ENCODE measurements around the gene SLC35F3.

The SLC35F3 gene

GRCh38 chr1:234309243-234309597, 404.7 kb downstream of the SLC35F3 start:
- no peak for DNase-seq
- Histone ChIP-seq H3K4me1 (ENCODE audit: control extremely low read depth in 1 of 4, control insufficient read depth in 4 of 4, insufficient read depth in 4 of 4, low read length in 3 of 4) (peaks cover 0 to 6% (median 2%) of the 10 kb centered on the region in 4 experiments), H3K27ac (ENCODE audit: insufficient read depth in 1 of 2, low read depth in 1 of 2, low read length in 2 of 2, poor library complexity in 1 of 2, severe bottlenecking in 2 of 2) (no peak overlapping the region), H3K9me3 (ENCODE audit: control extremely low read depth in 1 of 5, control insufficient read depth in 4 of 5, insufficient read depth in 2 of 5, low read depth in 1 of 5, low read length in 4 of 5) (no peaks in the 10 kb centered on the region), H3K27me3 (replicated peaks in 2 of 5; ENCODE audit: control insufficient read depth in 4 of 5, insufficient read depth in 5 of 5, low read length in 4 of 5) (peaks cover 0 to 2% (median 0%) of the 10 kb centered on the region in 5 experiments), H3K36me3 (ENCODE audit: control insufficient read depth in 4 of 4, insufficient read depth in 4 of 4, low read length in 3 of 4) (no peaks in the 10 kb centered on the region), H3K4me3 (ENCODE audit: control insufficient read depth in 1 of 7, extremely low read depth in 1 of 7, insufficient read depth in 4 of 7, low read depth in 2 of 7, low read length in 6 of 7) (no peak overlapping the region)
- ChIA-PET CTCF (interaction anchor here (0.9 to 3.5 kb wide), 24 partner anchors 9 to 203 kb away, joined by 3 to 36 read pairs (median 5); no protein-coding TSS in a partner anchor), POLR2A (interaction anchor here (0.6 kb wide), 1 partner anchor 187 kb away, joined by 3 read pairs; no protein-coding TSS in a partner anchor)
- WGBS (ENCODE audit: insufficient coverage) = 77% methylated on average over 4 of the region's 4 CpGs

DNA sequence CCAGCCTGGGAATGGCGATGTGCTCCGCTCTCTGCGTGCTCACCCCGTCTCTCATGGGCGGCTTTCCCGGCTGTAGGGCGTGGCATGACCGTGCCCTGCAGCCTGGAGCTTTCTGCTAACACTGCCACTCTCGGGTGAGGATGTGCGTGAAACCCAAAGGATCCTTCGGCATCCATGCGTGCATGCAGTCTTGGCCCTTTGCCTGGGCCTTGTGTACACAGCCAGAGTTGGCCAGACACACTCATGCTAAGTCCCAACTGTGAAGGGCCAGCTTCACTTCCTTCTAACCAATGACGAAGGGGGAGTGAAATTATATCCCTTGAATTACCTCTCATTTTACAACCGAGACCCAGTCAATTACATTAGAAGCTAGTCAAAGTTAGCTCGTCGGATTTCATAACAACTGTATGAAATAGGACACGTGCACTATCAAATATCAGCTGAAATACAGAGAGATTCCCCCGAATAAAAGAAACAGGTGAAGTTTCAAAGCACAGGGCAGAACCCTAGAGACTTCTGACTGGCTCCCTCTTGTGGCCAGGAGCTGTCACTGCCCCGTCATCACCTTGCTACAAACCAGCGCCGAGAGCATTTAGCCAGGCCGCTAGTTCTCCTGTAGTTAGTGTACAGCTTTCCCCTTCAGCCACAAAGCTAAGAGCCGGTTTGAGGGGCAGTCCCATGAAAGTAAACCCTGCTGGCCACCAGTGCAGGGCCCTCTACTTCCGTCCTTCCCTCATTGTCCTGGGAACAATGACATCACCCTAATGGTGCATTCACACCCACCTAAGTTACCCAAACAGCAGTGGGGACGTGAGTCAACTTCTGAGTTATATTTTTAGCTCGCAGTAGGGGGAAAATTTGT, 405.4 kb downstream of the SLC35F3 start:
- POLR2A ChIA-PET = no interaction called here
- WGBS (ENCODE audit: insufficient coverage) = 48% methylated on average over 24 of the region's 26 CpGs
- CTCF ChIA-PET = interaction anchor here (0.7 to 3.5 kb wide), 32 partner anchors 8 to 204 kb away, joined by 3 to 36 read pairs (median 4); no protein-coding TSS in a partner anchor
- Histone ChIP-seq H3K9me3 (ENCODE audit: control extremely low read depth in 1 of 5, control insufficient read depth in 4 of 5, insufficient read depth in 2 of 5, low read depth in 1 of 5, low read length in 4 of 5) (no peaks in the 10 kb centered on the region), H3K4me1 (ENCODE audit: control extremely low read depth in 1 of 4, control insufficient read depth in 4 of 4, insufficient read depth in 4 of 4, low read length in 3 of 4) (peaks cover 0 to 11% (median 5%) of the 10 kb centered on the region in 4 experiments), H3K27me3 (replicated peaks in 2 of 5; ENCODE audit: control insufficient read depth in 4 of 5, insufficient read depth in 5 of 5, low read length in 4 of 5) (peaks cover 0 to 2% (median 0%) of the 10 kb centered on the region in 5 experiments), H3K27ac (ENCODE audit: insufficient read depth in 1 of 2, low read depth in 1 of 2, low read length in 2 of 2, poor library complexity in 1 of 2, severe bottlenecking in 2 of 2) (no peak overlapping the region), H3K4me3 (ENCODE audit: control insufficient read depth in 1 of 7, extremely low read depth in 1 of 7, insufficient read depth in 4 of 7, low read depth in 2 of 7, low read length in 6 of 7) (peak overlapping the region in 2 of 7 experiments; percentile 45 to 46), H3K36me3 (ENCODE audit: control insufficient read depth in 4 of 4, insufficient read depth in 4 of 4, low read length in 3 of 4) (no peaks in the 10 kb centered on the region)
- DNase-seq = peak; percentile 51 to 79 (median 76)

GRCh38 chr1:234310460-234310817, 406.0 kb downstream of the SLC35F3 start:
- Histone ChIP-seq H3K27me3 (replicated peaks in 2 of 5; ENCODE audit: control insufficient read depth in 4 of 5, insufficient read depth in 5 of 5, low read length in 4 of 5) (peaks cover 0 to 2% (median 0%) of the 10 kb centered on the region in 5 experiments), H3K9me3 (ENCODE audit: control extremely low read depth in 1 of 5, control insufficient read depth in 4 of 5, insufficient read depth in 2 of 5, low read depth in 1 of 5, low read length in 4 of 5) (no peaks in the 10 kb centered on the region), H3K27ac (ENCODE audit: insufficient read depth in 1 of 2, low read depth in 1 of 2, low read length in 2 of 2, poor library complexity in 1 of 2, severe bottlenecking in 2 of 2) (no peak overlapping the region), H3K36me3 (ENCODE audit: control insufficient read depth in 4 of 4, insufficient read depth in 4 of 4, low read length in 3 of 4) (no peaks in the 10 kb centered on the region), H3K4me1 (ENCODE audit: control extremely low read depth in 1 of 4, control insufficient read depth in 4 of 4, insufficient read depth in 4 of 4, low read length in 3 of 4) (peaks cover 0 to 15% (median 8%) of the 10 kb centered on the region in 4 experiments), H3K4me3 (ENCODE audit: control insufficient read depth in 1 of 7, extremely low read depth in 1 of 7, insufficient read depth in 4 of 7, low read depth in 2 of 7, low read length in 6 of 7) (no peak overlapping the region)
- DNase-seq = no peak
- ChIA-PET POLR2A (no interaction called here), CTCF (interaction anchor here (0.7 to 3.5 kb wide), 28 partner anchors 8 to 204 kb away, joined by 3 to 36 read pairs (median 4); no protein-coding TSS in a partner anchor)
- WGBS (ENCODE audit: insufficient coverage) = no CpG with 5 or more reads among the region's 1 CpG

GRCh38 chr1:234311414-234311813, 406.9 kb downstream of the SLC35F3 start:
- H3K27me3 ChIP-seq (replicated peaks in 2 of 5; ENCODE audit: control insufficient read depth in 4 of 5, insufficient read depth in 5 of 5, low read length in 4 of 5) = peaks cover 0 to 2% (median 0%) of the 10 kb centered on the region in 5 experiments
- H3K36me3 ChIP-seq (ENCODE audit: control insufficient read depth in 4 of 4, insufficient read depth in 4 of 4, low read length in 3 of 4) = no peaks in the 10 kb centered on the region
- ChIA-PET POLR2A (interaction anchor here (0.6 kb wide), 1 partner anchor 67 kb away, joined by 5 read pairs; no protein-coding TSS in a partner anchor), CTCF (interaction anchor here (0.9 to 3.5 kb wide), 8 partner anchors 11 to 196 kb away, joined by 3 to 36 read pairs (median 8); no protein-coding TSS in a partner anchor)
- H3K4me1 ChIP-seq (ENCODE audit: control extremely low read depth in 1 of 4, control insufficient read depth in 4 of 4, insufficient read depth in 4 of 4, low read length in 3 of 4) = peaks cover 0 to 24% (median 13%) of the 10 kb centered on the region in 4 experiments
- no peak overlapping the region for H3K27ac ChIP-seq (ENCODE audit: insufficient read depth in 1 of 2, low read depth in 1 of 2, low read length in 2 of 2, poor library complexity in 1 of 2, severe bottlenecking in 2 of 2)
- 92% methylated on average over 7 of the region's 7 CpGs for WGBS (ENCODE audit: insufficient coverage)
- H3K4me3 ChIP-seq (ENCODE audit: control insufficient read depth in 1 of 7, extremely low read depth in 1 of 7, insufficient read depth in 4 of 7, low read depth in 2 of 7, low read length in 6 of 7) = no peak overlapping the region
- H3K9me3 ChIP-seq (ENCODE audit: control extremely low read depth in 1 of 5, control insufficient read depth in 4 of 5, insufficient read depth in 2 of 5, low read depth in 1 of 5, low read length in 4 of 5) = no peaks in the 10 kb centered on the region
- no peak for DNase-seq

DNA sequence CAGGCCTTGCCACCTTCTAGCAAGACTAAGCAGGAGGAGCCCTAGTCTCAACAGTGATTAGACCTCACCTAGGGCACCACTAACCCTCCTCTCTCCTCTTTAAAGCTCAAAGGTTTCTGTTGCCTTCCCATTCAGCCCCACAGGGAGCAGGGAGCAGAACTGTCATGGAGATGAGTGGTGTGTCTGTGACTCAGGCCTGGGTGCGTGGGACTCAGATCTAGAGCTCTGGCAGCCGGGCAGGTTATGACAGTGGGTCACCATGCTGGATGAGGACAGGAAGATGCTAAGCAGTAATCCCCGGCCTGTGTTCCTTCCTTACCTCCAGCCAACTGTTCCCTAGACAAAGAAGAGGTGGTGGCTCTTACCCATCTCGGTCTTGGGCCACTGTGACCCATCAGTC, 408.7 kb downstream of the SLC35F3 start:
- POLR2A ChIA-PET = no interaction called here
- peaks cover 0 to 24% (median 13%) of the 10 kb centered on the region in 4 experiments for H3K4me1 ChIP-seq (ENCODE audit: control extremely low read depth in 1 of 4, control insufficient read depth in 4 of 4, insufficient read depth in 4 of 4, low read length in 3 of 4)

DNA sequence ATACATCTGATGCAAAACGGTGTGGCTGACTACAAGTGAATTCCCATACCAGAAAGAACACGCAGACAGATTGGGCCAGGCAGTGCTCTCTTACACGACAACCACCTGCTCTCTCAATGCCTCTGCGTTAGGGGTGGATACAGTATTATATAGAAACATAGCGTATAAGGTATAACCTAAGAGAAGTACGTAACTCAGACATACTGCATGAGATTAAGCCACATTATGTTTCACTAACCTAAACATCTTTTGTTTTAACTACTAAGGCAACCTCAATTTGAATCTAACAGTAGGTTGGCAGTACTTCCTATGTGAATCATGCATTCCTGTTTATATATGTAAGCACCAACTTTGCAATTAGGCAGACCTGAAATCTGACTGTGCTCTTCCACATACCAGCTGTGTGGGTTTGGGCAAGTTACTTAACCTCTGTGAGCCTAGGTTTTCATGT, 410.6 kb downstream of the SLC35F3 start:
- ChIA-PET CTCF (interaction anchor here (1.1 kb wide), 1 partner anchor 201 kb away, joined by 3 read pairs; no protein-coding TSS in a partner anchor), POLR2A (no interaction called here)
- Histone ChIP-seq H3K27me3 (replicated peaks in 2 of 5; ENCODE audit: control insufficient read depth in 4 of 5, insufficient read depth in 5 of 5, low read length in 4 of 5) (peaks cover 0 to 7% (median 0%) of the 10 kb centered on the region in 5 experiments), H3K36me3 (ENCODE audit: control insufficient read depth in 4 of 4, insufficient read depth in 4 of 4, low read length in 3 of 4) (no peaks in the 10 kb centered on the region), H3K4me1 (ENCODE audit: control extremely low read depth in 1 of 4, control insufficient read depth in 4 of 4, insufficient read depth in 4 of 4, low read length in 3 of 4) (peaks cover 0 to 24% (median 13%) of the 10 kb centered on the region in 4 experiments), H3K4me3 (ENCODE audit: control insufficient read depth in 1 of 7, extremely low read depth in 1 of 7, insufficient read depth in 4 of 7, low read depth in 2 of 7, low read length in 6 of 7) (peak overlapping the region in 1 of 7 experiments; percentile 40), H3K9me3 (ENCODE audit: control extremely low read depth in 1 of 5, control insufficient read depth in 4 of 5, insufficient read depth in 2 of 5, low read depth in 1 of 5, low read length in 4 of 5) (no peaks in the 10 kb centered on the region), H3K27ac (ENCODE audit: insufficient read depth in 1 of 2, low read depth in 1 of 2, low read length in 2 of 2, poor library complexity in 1 of 2, severe bottlenecking in 2 of 2) (peak overlapping the region; percentile 56 to 74)
- peak in 2 of 3 donors; percentile 85 to 91 for DNase-seq
- WGBS (ENCODE audit: insufficient coverage) = 88% methylated on average over 4 of the region's 6 CpGs

More for the DNA sequence above, 408.7 kb downstream of the SLC35F3 start:
- DNase-seq = no peak
- Histone ChIP-seq H3K4me3 (ENCODE audit: control insufficient read depth in 1 of 7, extremely low read depth in 1 of 7, insufficient read depth in 4 of 7, low read depth in 2 of 7, low read length in 6 of 7) (no peak overlapping the region), H3K27me3 (replicated peaks in 2 of 5; ENCODE audit: control insufficient read depth in 4 of 5, insufficient read depth in 5 of 5, low read length in 4 of 5) (peaks cover 0 to 2% (median 0%) of the 10 kb centered on the region in 5 experiments), H3K36me3 (ENCODE audit: control insufficient read depth in 4 of 4, insufficient read depth in 4 of 4, low read length in 3 of 4) (no peaks in the 10 kb centered on the region), H3K27ac (ENCODE audit: insufficient read depth in 1 of 2, low read depth in 1 of 2, low read length in 2 of 2, poor library complexity in 1 of 2, severe bottlenecking in 2 of 2) (no peak overlapping the region), H3K9me3 (ENCODE audit: control extremely low read depth in 1 of 5, control insufficient read depth in 4 of 5, insufficient read depth in 2 of 5, low read depth in 1 of 5, low read length in 4 of 5) (no peaks in the 10 kb centered on the region)
- CTCF ChIA-PET = interaction anchor here (0.5 to 2.5 kb wide), 3 partner anchors 83 to 109 kb away, joined by 3 to 6 read pairs (median 3); no protein-coding TSS in a partner anchor
- WGBS (ENCODE audit: insufficient coverage) = 93% methylated on average over 3 of the region's 4 CpGs

Data from common myeloid progenitor, CD34-positive (primary cell).